Lower leg skin (tissue), 3 donors: Measurements from ENCODE around the gene TMEM114.

Experiments used
- CTCF ChIP-seq, 3 donors: fragments of 450-650 bp; IDR thresholded peaks; one replicate each; pipeline ENCODE4 v1.5.1; 2016; ENCODE audit warnings: antibody characterized with exemption in 3 of 3, mild to moderate bottlenecking in 3 of 3, moderate library complexity in 2 of 3
- POLR2A ChIP-seq, 2 donors: fragments of 450-650 bp; IDR thresholded peaks; one replicate each; pipeline ENCODE4 v1.6.1; 2016 to 2017; ENCODE audit warnings: antibody characterized with exemption in 2 of 2, mild to moderate bottlenecking in 1 of 2, moderate library complexity in 1 of 2

DNA sequence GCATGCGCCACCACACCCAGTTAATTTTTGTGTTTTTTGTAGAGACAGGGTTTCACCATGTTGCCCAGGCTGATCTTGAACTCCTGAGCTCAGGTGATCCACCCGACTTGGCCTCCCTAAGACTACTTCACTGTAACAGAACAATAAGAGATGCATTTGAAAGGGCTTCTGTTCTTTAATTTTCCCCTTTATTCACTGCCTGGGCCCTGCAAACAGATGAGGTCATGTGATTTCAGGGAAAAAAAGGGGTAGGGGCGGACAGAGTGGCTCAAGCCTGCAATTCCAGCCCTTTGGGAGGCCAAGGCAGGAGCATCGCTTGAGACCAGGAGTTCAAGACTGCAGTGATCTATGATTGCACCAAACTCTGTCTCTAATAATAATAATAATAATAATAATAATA lies 36.3 kb downstream of the TMEM114 start:
- TF ChIP-seq CTCF (IDR thresholded peaks at IDR 0.05) (no peak), POLR2A (IDR thresholded peaks at IDR 0.05) (no peak)
